HL-60/S4 treated with phorbol 12-myristate 13-acetate at 8.2 ng/mL for 4 days and 3 days (cell line): Measurements from ENCODE around the gene GPBAR1.

Experiments used
- in situ Hi-C: fragments of 300-500 bp; cut with MboI; formaldehyde crosslinking; loops from 2 replicates; pipeline ENCODE4 v1.15.0; 2022; ENCODE audit warnings: low sequenced_read_pairs

GPBAR1 gene

GRCh38 chr2:218282173-218282991 lies 21.6 kb downstream of the GPBAR1 start:
- in situ Hi-C loops: loop anchor here (10.0 kb wide), 1 partner anchor 112 kb away; the partner anchor contains the start of gene CTDSP1

DNA sequence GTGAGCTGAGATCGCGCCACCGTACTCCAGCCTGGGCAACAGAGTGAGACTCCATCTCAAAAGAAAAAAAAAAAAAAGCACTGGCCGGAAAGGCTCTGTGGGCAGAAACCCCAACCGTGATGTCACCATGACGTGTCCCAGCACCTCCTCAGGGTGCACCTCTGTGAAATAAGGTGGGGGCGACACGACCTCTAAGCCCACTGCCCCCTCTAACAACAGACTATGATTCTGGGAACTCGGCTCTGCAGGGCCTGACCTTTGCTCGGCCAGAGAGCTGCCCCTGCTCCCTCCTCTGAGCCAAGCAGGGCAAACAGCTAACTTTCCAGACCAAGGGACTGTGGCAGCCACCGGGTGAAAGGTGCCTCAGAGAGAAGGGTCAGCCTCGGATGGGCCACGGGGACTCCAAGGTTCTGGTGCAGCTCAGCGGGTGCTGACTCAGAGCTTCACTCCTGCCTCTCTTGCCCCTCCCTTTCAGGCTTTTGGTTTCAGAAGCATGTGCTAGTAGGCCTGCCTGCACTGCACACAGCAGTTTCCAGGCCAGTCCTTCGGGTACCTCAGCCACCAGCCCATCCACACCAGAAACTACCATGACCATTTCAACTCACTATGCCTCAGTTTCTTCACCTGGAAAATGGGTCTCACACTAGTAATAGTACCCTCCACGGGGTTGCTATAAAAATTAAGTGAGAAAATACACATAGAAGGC lies 23.4 kb downstream of the GPBAR1 start:
- in situ Hi-C loops: loop anchor here (10.0 kb wide), 1 partner anchor 111 kb away; the partner anchor contains the start of gene CTDSP1

- in situ Hi-C loops: loop anchor here (10.0 kb wide), 1 partner anchor 109 kb away; the partner anchor contains the start of gene CTDSP1
These were observed 24.8 kb downstream of the GPBAR1 start for GRCh38 chr2:218285604-218286003.

- in situ Hi-C loops: loop anchor here (10.0 kb wide), 1 partner anchor 108 kb away; the partner anchor contains the start of gene CTDSP1
These were observed 26.0 kb downstream of the GPBAR1 start for GRCh38 chr2:218286570-218287459.

GRCh38 chr2:218289639-218290315 lies 29.0 kb downstream of the GPBAR1 start:
- in situ Hi-C loops: loop anchor here (10.0 kb wide), 1 partner anchor 105 kb away; the partner anchor contains the start of gene CTDSP1

DNA sequence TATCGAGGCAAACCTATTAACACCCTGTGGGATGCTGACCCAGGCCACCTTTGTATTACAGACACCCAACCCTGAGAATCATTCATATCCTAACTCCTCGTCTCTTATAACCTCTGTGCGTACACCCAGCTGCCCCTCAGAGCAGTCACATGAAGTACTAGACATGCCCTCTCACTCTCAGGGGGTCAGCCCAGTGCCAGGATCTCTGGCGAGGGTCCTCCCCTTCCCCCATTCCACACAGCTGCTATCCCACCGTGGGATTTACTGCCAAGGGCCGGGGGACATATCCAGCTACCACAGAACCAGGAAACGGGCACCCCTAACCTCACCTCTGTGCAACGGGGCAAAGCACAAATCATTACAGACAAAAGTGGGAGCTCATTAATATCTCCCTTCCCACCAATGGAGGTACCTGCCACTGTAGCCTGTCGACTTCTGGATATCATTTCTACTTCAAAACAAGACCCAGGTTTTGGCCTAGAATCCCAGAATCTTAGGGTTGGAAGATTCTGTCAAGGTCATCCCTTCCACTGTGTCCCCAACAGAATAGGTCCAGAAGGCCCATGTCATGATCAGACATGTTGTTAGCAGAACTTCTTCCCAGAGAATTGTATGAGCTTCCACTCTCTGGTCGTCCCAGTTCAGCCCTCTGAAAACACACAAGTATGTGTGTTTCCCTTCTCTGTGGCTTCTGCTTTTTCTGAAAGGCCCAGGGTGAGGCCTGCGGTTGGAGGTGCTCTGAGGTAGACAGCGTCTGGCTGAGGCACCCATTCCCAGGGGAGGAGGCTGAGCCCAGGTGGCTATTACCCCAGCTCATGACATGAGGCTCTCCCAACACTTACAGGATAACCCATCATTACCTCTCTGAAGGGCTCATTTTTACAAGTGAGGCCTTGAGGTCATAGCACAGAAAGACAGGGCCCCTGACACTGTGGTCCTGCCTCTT lies 29.8 kb downstream of the GPBAR1 start:
- in situ Hi-C loops: no loop called here

GRCh38 chr2:218291318-218292047 lies 30.7 kb downstream of the GPBAR1 start:
- in situ Hi-C loops: no loop called here

DNA sequence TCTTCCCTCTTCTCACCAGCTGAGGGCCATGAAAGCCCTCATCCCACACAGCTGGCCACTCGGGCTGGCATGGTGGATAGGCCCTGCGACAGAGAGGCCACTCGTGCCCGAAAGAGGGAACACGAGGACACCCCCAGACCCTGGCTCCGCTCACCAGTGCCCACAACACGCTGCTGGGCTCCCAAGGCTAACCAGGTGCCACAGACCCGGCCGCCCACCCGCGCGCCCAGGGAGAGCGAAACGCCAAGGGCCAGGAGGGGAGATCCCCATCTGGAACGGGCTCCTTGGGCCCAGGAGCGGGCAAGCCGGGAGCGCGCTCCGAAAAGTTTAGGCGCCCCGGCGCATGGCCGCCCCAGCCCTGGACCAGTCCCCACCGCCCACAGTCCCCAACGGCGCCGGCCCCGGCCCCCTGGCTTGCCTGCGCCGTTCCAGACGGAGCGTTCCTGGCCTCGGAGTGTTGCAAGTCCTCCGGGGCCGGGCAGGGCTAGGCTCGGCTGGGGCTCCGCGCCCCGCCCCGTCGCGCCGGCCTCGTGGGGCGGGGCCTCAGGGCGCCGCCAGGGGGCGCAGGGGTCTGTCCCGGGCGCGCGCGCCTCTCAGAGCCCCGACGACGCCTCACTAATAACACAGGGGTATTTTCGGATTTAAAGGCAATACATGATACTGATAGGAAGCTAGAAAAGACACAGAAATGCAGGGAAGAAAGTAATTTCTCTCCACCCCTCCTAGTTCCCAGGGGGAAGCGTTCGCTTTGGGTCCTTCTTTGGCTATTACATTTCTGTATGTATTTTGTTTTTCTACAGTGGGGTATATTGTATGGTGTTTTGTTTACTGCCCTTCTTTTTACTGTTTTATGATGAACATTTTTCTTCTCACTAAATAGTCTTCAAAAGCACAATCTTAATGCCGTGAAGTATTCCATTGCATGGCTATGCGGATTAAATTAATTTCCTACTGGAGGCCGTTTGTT lies 31.5 kb downstream of the GPBAR1 start, which contains the start of gene TMBIM1:
TMBIM1 (minus strand) TSS at position 456 of the 967 bp plus-strand sequence. CDS start 10,362 bp downstream, outside the sequence.
- in situ Hi-C loops: no loop called here

GRCh38 chr2:218293715-218294429 lies 33.1 kb downstream of the GPBAR1 start:
- in situ Hi-C loops: no loop called here

GRCh38 chr2:218294430-218295022 lies 33.7 kb downstream of the GPBAR1 start:
- in situ Hi-C loops: no loop called here

DNA sequence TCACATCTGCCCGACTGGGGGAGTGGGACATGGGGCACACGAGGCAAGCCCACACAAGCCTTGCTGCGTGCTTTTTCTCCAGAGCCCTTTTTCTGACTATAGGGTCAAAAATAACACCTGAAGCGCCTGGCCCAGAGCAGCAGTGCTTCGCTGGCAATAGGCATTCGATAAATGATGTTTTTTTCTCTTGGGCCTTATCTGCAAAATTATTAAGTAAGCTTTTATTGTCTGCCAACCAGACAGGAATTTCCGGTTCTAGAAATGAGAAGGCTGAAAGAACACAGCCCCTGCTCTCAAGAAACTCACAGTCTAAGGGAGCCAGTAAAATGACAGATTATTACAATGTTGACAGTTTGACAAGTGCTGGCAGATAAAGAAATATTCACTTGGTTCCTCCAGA lies 34.2 kb downstream of the GPBAR1 start:
- in situ Hi-C loops: no loop called here

DNA sequence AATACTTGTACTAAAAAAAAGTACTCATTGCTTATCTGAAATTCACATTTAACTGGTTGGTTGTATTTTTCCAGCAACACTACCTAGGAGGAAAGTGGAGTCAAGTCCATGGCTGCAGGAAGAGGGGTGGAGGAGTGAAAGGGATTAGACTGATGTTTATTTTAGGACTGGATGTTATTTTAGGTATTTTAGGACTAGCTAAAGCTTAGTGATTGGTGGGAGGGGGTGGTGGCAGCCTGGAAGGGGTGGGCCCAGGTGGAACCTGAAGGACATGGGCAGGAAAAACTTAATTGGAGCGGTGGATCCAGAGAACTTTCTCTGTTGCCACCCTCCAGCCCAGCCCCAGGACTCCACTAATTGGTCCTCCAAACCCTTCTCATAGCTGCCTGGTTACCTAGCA lies 35.4 kb downstream of the GPBAR1 start:
- in situ Hi-C loops: no loop called here

GRCh38 chr2:218296847-218297246 lies 36.0 kb downstream of the GPBAR1 start:
- in situ Hi-C loops: no loop called here

DNA sequence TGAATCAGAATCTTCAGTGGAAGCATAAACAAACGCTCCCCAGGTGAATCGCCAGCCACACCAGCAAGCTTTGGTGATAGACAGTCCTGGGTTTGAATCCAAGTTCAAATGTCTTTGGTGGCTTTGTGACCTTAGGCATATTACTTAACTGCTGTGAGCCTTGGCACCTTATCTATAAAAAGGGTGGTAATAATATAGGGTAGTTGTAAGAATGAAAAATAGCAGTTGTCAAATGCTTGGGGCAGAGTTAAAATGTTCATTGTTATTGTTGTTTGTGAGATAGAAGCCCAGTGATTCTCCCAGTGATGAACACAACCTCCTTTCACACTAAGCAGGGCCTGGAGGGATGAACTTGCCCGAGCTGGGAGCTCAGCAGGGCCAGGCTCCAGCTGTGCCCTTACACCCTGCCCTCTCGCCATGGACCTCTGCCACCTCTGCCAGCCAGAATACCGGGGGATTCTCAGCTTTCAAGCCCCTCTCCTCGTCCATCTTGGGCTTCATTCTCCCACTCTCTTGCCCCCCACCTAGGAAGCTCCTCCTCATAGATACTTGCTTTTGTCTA lies 37.6 kb downstream of the GPBAR1 start:
- in situ Hi-C loops: no loop called here

GRCh38 chr2:218300141-218300540 lies 39.3 kb downstream of the GPBAR1 start:
- in situ Hi-C loops: no loop called here
